Peyer's patch (tissue), 4 donors: ENCODE results near the gene CREBBP.

Experiments
- CTCF ChIP-seq, 6 experiments: fragments of 450-650 bp in 4 of 6; fragments of 200-600 bp in 2 of 6; sonication (generic) in 1 of 6; IDR thresholded peaks; one replicate each; pipeline ENCODE4 v1.5.1; 2017 to 2019; ENCODE audit warnings: antibody characterized with exemption in 6 of 6, mild to moderate bottlenecking in 3 of 6, moderate library complexity in 1 of 6
- POLR2A ChIP-seq, 2 donors: fragments of 450-650 bp; IDR thresholded peaks; one replicate each; pipeline ENCODE4 v1.5.1; 2017; ENCODE audit warnings: antibody characterized with exemption in 2 of 2, mild to moderate bottlenecking in 2 of 2, moderate library complexity in 2 of 2

- TF ChIP-seq POLR2A (IDR thresholded peaks at IDR 0.05) (no peak), CTCF (IDR thresholded peaks at IDR 0.05) (no peak)
Measured at GRCh38 chr16:3838600-3839401, 41.7 kb downstream of the CREBBP start.
